Endodermal cell (in vitro differentiated cells): Measurements from ENCODE around the gene KIAA1217. TPM values are rescaled to one million over a fixed set of nuclear protein-coding genes. Genes with fewer than 3 reads are reported as not detected.
A peak's percentile ranks its signal among the peaks of the same experiment; 100 is the strongest.

Experiments used
- DNase-seq: peaks from one replicate; pipeline ENCODE4 v3.0.0-alpha.2; 2017
- H3K27ac ChIP-seq: 2 replicates; pipeline ENCODE4 v1.5.1; 2013; ENCODE audit warnings: mild to moderate bottlenecking, low read depth, low read length, moderate library complexity
- H3K27me3 ChIP-seq: 2 replicates; pipeline ENCODE4 v1.6.1; 2013; ENCODE audit warnings: mild to moderate bottlenecking, low read length, moderate library complexity; ENCODE audit not compliant: insufficient read depth, control insufficient read depth, poor library complexity, severe bottlenecking
- H3K36me3 ChIP-seq: 2 replicates; pipeline ENCODE4 v1.7.0; 2013; ENCODE audit warnings: mild to moderate bottlenecking, low read length, moderate library complexity; ENCODE audit not compliant: control insufficient read depth, insufficient read depth
- H3K4me1 ChIP-seq: one replicate; pipeline ENCODE4 v1.7.0; 2013; ENCODE audit warnings: low read length; ENCODE audit not compliant: control insufficient read depth, insufficient read depth
- H3K4me3 ChIP-seq: 2 replicates; pipeline ENCODE4 v1.5.1; 2013; ENCODE audit warnings: mild to moderate bottlenecking, low read length, moderate library complexity
- H3K9ac ChIP-seq: 2 replicates; pipeline ENCODE4 v1.6.1; 2013; ENCODE audit warnings: mild to moderate bottlenecking, low read length, moderate library complexity; ENCODE audit not compliant: poor library complexity, severe bottlenecking; ENCODE audit errors: extremely low read depth
- H3K9me3 ChIP-seq: 2 replicates; pipeline ENCODE4 v1.6.1; 2013; ENCODE audit warnings: mild to moderate bottlenecking, low read length, moderate library complexity; ENCODE audit not compliant: control insufficient read depth
- H3K27ac Mint-ChIP-seq: 2 replicates; pipeline ENCODE4 v1.8.0; 2020; ENCODE audit warnings: mixed read lengths
- H3K27me3 Mint-ChIP-seq: 2 replicates; pipeline ENCODE4 v1.8.0; 2021; ENCODE audit warnings: mild to moderate bottlenecking, mixed read lengths; ENCODE audit not compliant: insufficient read depth
- H3K36me3 Mint-ChIP-seq: 2 replicates; pipeline ENCODE4 v1.8.0; 2020; ENCODE audit warnings: low read depth, mixed read lengths
- H3K4me1 Mint-ChIP-seq: 2 replicates; pipeline ENCODE4 v1.8.0; 2020; ENCODE audit warnings: mixed read lengths
- H3K4me3 Mint-ChIP-seq: 2 replicates; pipeline ENCODE4 v1.8.0; 2020; ENCODE audit warnings: mild to moderate bottlenecking, moderate library complexity, mixed read lengths
- H3K9me3 Mint-ChIP-seq: 2 replicates; pipeline ENCODE4 v1.8.0; 2020; ENCODE audit warnings: mild to moderate bottlenecking, mixed read lengths
- CTCF ChIP-seq: fragments of 200-600 bp; sonication (generic); conservative IDR thresholded peaks from 2 replicates; pipeline ENCODE4 v1.5.0; 2021; ENCODE audit warnings: antibody characterized with exemption, mild to moderate bottlenecking
- WGBS, 2 experiments: methylation state at CpG; one replicate each; pipeline versions ENCODE4 v1.1.5 to v1.1.7; 2013; ENCODE audit warnings: missing lambda C conversion rate in 2 of 2, mixed read lengths in 1 of 2; ENCODE audit not compliant: insufficient coverage in 1 of 2, insufficient read length in 1 of 2; 5-methylcytosine and 5-hydroxymethylcytosine counted together
- total RNA-seq, 2 donors: library from RNA; stranded (reverse); fragmentation: NEBNext Ultra II Directional in 1 of 2; extraction: Animal tissue kit (Norgen Biotek cat#: 25700) in 1 of 2; gene quantifications; 2 replicates in 1 of 2; 3 replicates in 1 of 2; pipeline ENCODE4 v1.2.1, GENCODE V29; 2021

KIAA1217 gene
- total RNA-seq, 2 donors from 2014 or later: 25.4 to 27.2 TPM

DNA sequence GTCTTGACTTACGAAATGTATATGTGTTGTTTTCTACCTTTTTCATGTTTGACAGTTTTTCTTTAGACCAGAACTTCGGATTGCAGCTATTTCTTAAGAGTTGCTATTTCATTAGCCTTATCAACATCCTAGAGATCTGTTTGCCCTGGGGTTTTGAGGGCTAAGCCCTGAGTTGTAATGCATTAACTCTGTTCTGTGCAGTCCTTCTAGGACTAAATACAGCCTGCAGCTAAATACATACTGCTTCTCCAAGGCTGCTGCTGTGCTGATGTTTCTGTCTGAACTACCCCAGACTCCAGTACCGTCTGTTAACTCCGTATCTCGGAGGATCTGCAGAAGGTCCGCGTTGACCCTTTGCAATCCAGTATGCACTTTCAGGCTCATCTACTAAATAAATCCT is 26.5 kb downstream of the KIAA1217 start:
- Mint-ChIP-seq H3K27ac (no peak overlapping the region), H3K27me3 (no peaks in the 10 kb centered on the region), H3K4me1 (peaks cover 50% of the 10 kb centered on the region)

GRCh38 chr10:24237801-24238395 is 29.0 kb downstream of the KIAA1217 start:
- TF ChIP-seq CTCF: no peak
- peaks cover 53% of the 10 kb centered on the region for H3K4me1 Mint-ChIP-seq
- Histone ChIP-seq H3K4me1 (peaks cover 24% of the 10 kb centered on the region), H3K9ac (no peak overlapping the region), H3K27me3 (no peaks in the 10 kb centered on the region), H3K27ac (no peak overlapping the region), H3K9me3 (no peaks in the 10 kb centered on the region), H3K4me3 (peak overlapping the region; percentile 1), H3K36me3 (no peaks in the 10 kb centered on the region)
- H3K9me3 Mint-ChIP-seq: no peaks in the 10 kb centered on the region
- 63 to 66% methylated on average over 9 of the region's 9 CpGs for WGBS, 2 experiments
- H3K36me3 Mint-ChIP-seq: no peaks in the 10 kb centered on the region
- peak overlapping the region; percentile 1 for H3K27ac Mint-ChIP-seq
- peak; percentile 63 for DNase-seq
- no peaks in the 10 kb centered on the region for H3K27me3 Mint-ChIP-seq
- H3K4me3 Mint-ChIP-seq: peak overlapping the region; percentile 9

More for the DNA sequence above, 26.5 kb downstream of the KIAA1217 start:
- no peak overlapping the region for H3K9ac ChIP-seq
- H3K27me3 ChIP-seq: no peaks in the 10 kb centered on the region
- peaks cover 24% of the 10 kb centered on the region for H3K4me1 ChIP-seq
- no peak overlapping the region for H3K4me3 ChIP-seq
- H3K9me3 Mint-ChIP-seq: no peaks in the 10 kb centered on the region
- 88 to 90% methylated on average over 6 to 7 of the region's 7 CpGs for WGBS, 2 experiments
- H3K36me3 ChIP-seq: no peaks in the 10 kb centered on the region
- H3K36me3 Mint-ChIP-seq: no peaks in the 10 kb centered on the region
- no peak for TF ChIP-seq CTCF
- no peak overlapping the region for H3K27ac ChIP-seq
- H3K4me3 Mint-ChIP-seq: no peak overlapping the region
- H3K9me3 ChIP-seq: no peaks in the 10 kb centered on the region
- no peak for DNase-seq

- TF ChIP-seq CTCF: no peak
- Mint-ChIP-seq H3K4me1 (peaks cover 53% of the 10 kb centered on the region), H3K27me3 (no peaks in the 10 kb centered on the region), H3K27ac (peak overlapping the region; percentile 41), H3K4me3 (peak overlapping the region; percentile 9), H3K36me3 (no peaks in the 10 kb centered on the region), H3K9me3 (no peaks in the 10 kb centered on the region)
- Histone ChIP-seq H3K9me3 (no peaks in the 10 kb centered on the region), H3K27me3 (no peaks in the 10 kb centered on the region), H3K4me3 (peak overlapping the region; percentile 1), H3K9ac (no peak overlapping the region), H3K4me1 (peaks cover 24% of the 10 kb centered on the region), H3K36me3 (no peaks in the 10 kb centered on the region), H3K27ac (no peak overlapping the region)
- 83 to 84% methylated on average over 10 to 13 of the region's 13 CpGs for WGBS, 2 experiments
- peak; percentile 80 for DNase-seq
These were observed 29.7 kb downstream of the KIAA1217 start for GRCh38 chr10:24238519-24239247.
